GM12878 (cell line): ENCODE data around the gene SLC37A1. TPM values are rescaled to one million over a fixed set of nuclear protein-coding genes. Genes with fewer than 3 reads are reported as not detected.

ENCODE experiments used
- BCL11A ChIP-seq: IDR thresholded peaks from 2 replicates; pipeline ENCODE4 v1.6.1; 2011; ENCODE audit warnings: low read depth, low read length
- CHD1 ChIP-seq: IDR thresholded peaks from 2 replicates; pipeline ENCODE4 v1.6.1; 2012; ENCODE audit warnings: low read depth, low read length, improper control_type of control experiment
- EED ChIP-seq: sonication (generic); IDR thresholded peaks from 2 replicates; pipeline ENCODE4 v1.6.1; 2016; ENCODE audit warnings: antibody characterized with exemption, low read depth
- EGR1 ChIP-seq, 2 experiments: IDR thresholded peaks; 1 replicate in 1 of 2; 2 replicates in 1 of 2; pipeline ENCODE4 v1.6.1; 2011 to 2012; ENCODE audit warnings: low read depth in 2 of 2, low read length in 2 of 2, borderline replicate concordance in 1 of 2, mild to moderate bottlenecking in 1 of 2, moderate library complexity in 1 of 2
- ETV6 ChIP-seq, 2 experiments: fragments of 450-650 bp in 1 of 2; IDR thresholded peaks in 1 of 2; conservative IDR thresholded peaks in 1 of 2; 2 replicates each; pipeline ENCODE4 v1.6.1; 2014; ENCODE audit warnings: antibody characterized with exemption in 1 of 2, borderline replicate concordance in 1 of 2, low read depth in 1 of 2, mild to moderate bottlenecking in 1 of 2, moderate library complexity in 1 of 2
- HDAC6 ChIP-seq: fragments of 200-600 bp; sonication (generic); IDR thresholded peaks from one replicate; pipeline ENCODE4 v1.8.0; 2017; ENCODE audit warnings: antibody characterized with exemption; ENCODE audit not compliant: unreplicated experiment
- JUND ChIP-seq: IDR thresholded peaks from 2 replicates; pipeline ENCODE4 v1.6.1; 2012; ENCODE audit warnings: low read depth, mild to moderate bottlenecking, low read length, improper control_type of control experiment, moderate library complexity
- NR2C1 ChIP-seq: fragments of 450-650 bp; IDR thresholded peaks from 2 replicates; pipeline ENCODE4 v1.6.1; 2017; ENCODE audit warnings: antibody characterized with exemption, mild to moderate bottlenecking, moderate library complexity
- NR2C2 ChIP-seq: IDR thresholded peaks from 2 replicates; pipeline ENCODE4 v1.6.1; 2011; ENCODE audit warnings: borderline replicate concordance, low read depth; ENCODE audit not compliant: control insufficient read depth, insufficient read length
- POLR2A ChIP-seq: IDR thresholded peaks from 2 replicates; pipeline ENCODE4 v1.6.1; 2011; ENCODE audit warnings: low read depth, mild to moderate bottlenecking, low read length
- POLR2AphosphoS2 ChIP-seq: IDR thresholded peaks from 2 replicates; pipeline ENCODE4 v1.6.1; 2011; ENCODE audit warnings: low read depth, mild to moderate bottlenecking, low read length, improper control_type of control experiment, moderate library complexity
- RFX5 ChIP-seq: IDR thresholded peaks from 2 replicates; pipeline ENCODE4 v1.6.1; 2011; ENCODE audit warnings: low read depth, low read length, improper control_type of control experiment
- SMAD1 ChIP-seq: fragments of 450-650 bp; IDR thresholded peaks from 2 replicates; pipeline ENCODE4 v1.6.1; 2018; ENCODE audit warnings: mild to moderate bottlenecking, low read depth; ENCODE audit not compliant: partially characterized antibody
- SP1 ChIP-seq: IDR thresholded peaks from one replicate; pipeline ENCODE4 v1.6.1; 2011; ENCODE audit warnings: low read depth, low read length
- SREBF2 ChIP-seq: IDR thresholded peaks from 2 replicates; pipeline ENCODE4 v1.6.1; 2012; ENCODE audit warnings: mild to moderate bottlenecking, low read length
- SRF ChIP-seq, 2 experiments: IDR thresholded peaks; 2 replicates each; pipeline ENCODE4 v1.6.1; 2011; ENCODE audit warnings: low read depth in 2 of 2, low read length in 2 of 2, mild to moderate bottlenecking in 1 of 2, moderate library complexity in 1 of 2
- TAF1 ChIP-seq: IDR thresholded peaks from 2 replicates; pipeline ENCODE4 v1.6.1; 2011; ENCODE audit warnings: mild to moderate bottlenecking, low read depth, low read length, borderline replicate concordance
- YBX1 ChIP-seq: fragments of 450-650 bp; IDR thresholded peaks from 2 replicates; pipeline ENCODE4 v1.6.1; 2016; ENCODE audit warnings: antibody characterized with exemption
- ZNF24 ChIP-seq: fragments of 450-650 bp; IDR thresholded peaks from 2 replicates; pipeline ENCODE4 v1.6.1; 2017; ENCODE audit warnings: antibody characterized with exemption, mild to moderate bottlenecking
- ZNF274 ChIP-seq: IDR thresholded peaks from one replicate; pipeline ENCODE4 v1.8.0; 2011; ENCODE audit not compliant: insufficient read length, insufficient read depth
- polyA plus RNA-seq, 11 experiments: library from polyadenylated mRNA; depleted of rRNA in 4 of 11; unstranded in 6 of 11; stranded (reverse) in 5 of 11; fragments of >200 nt; fragmentation: Nextera tagmentation in 4 of 11; fragmentation: Illumina TruSeq in 1 of 11; extraction: Ambion mirVana in 4 of 11; extraction: Trizol in 1 of 11; gene quantifications; 1 replicate in 1 of 11; 2 replicates in 10 of 11; pipeline versions ENCODE4 v1.2.1 to v1.2.3, GENCODE V29; 2011 to 2016; ENCODE audit warnings: inconsistent platforms in 2 of 11, missing spikeins in 2 of 11, low read depth in 1 of 11
- total RNA-seq, 4 experiments: library from RNA; depleted of rRNA in 3 of 4; stranded (reverse); fragments of >200 nt in 3 of 4; fragmentation: Illumina TruSeq in 1 of 4; extraction: Trizol in 1 of 4; gene quantifications; 2 replicates each; pipeline versions ENCODE4 v1.2.1 to v1.2.3, GENCODE V29; 2013 to 2021
- TF ChIP-seq, protein P1 (sequence below): IDR thresholded peaks from 2 replicates; pipeline ENCODE4 v1.6.1; 2012; ENCODE audit warnings: low read length, inconsistent platforms
- TF ChIP-seq, protein P2 (sequence below): fragments of 150-350 bp; IDR thresholded peaks from 2 replicates; pipeline ENCODE4 v1.6.1; 2014; ENCODE audit warnings: mild to moderate bottlenecking, low read depth, low read length
- TF ChIP-seq, protein P3 (sequence below): fragments of 450-650 bp; IDR thresholded peaks from 2 replicates; pipeline ENCODE4 v1.6.1; 2017; ENCODE audit warnings: borderline replicate concordance
- TF ChIP-seq, protein P4 (sequence below): fragments of 450-650 bp; formaldehyde crosslinking; IDR thresholded peaks from 2 replicates; pipeline ENCODE4 v1.5.0; 2022; ENCODE audit warnings: mild to moderate bottlenecking, missing genetic modification characterization

The SLC37A1 gene
- total and polyA plus RNA-seq, 10 of the 15 experiments (the other 5 are each of a cell fraction or from before 2014, with no cell fraction given): 1.1 to 35.5 (median 24.4) TPM

DNA sequence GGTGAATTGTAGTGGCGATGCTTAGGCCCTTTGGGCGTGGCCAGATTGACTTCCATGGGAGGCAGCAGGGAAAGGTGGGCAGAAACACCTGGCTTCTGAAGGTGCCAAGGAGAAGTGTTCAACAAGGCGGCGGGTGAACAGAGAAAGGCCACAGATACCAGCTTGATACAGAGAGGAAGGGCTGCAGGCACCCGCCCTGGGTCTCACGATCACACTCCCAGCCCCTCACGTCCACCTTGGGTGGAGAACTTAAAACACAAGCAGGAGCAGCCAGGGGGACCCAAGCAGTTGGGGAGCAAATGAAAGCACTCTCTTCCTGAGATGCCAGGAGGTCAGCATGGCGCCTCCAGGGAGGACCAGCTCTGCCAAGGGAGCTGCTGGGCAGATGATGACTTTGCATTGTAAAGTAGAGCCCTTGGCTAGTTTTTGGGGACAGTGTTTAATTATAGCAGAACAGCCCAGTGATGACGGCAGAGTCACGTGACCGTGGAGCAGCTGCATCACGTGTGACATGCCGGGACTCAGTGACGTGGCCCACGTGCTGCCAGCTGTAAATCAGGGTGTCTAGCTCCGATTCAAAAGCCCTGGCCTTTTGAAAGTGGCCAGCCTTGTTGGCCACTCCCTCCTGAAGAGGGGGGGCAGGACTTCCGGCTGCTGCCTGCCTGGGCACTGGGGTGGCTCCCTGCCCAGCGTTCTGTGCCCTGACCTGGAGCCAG, 19.0 kb downstream of the SLC37A1 start (continued):
- TF ChIP-seq POLR2AphosphoS2 (no peak), NR2C2 (no peak), YBX1 (no peak), ZNF24 (no peak), SRF (IDR thresholded peaks at IDR 0.05; ENCODE audit: low read depth in 2 of 2, low read length in 2 of 2) (no peak), ETV6 (conservative IDR thresholded peaks at IDR 0.05 in 1 of 2, IDR thresholded peaks at IDR 0.05 in 1 of 2; ENCODE audit: borderline replicate concordance in 1 of 2, low read depth in 1 of 2) (no peak), JUND (no peak), CHD1 (0 out of 2 replicates have a peak, but pooled peaks have one; percentile 39), POLR2A (no peak), NR2C1 (no peak), SP1 (no peak), RFX5 (no peak), EED (no peak), HDAC6 (no peak), SREBF2 (no peak), ZNF274 (no peak), EGR1 (IDR thresholded peaks at IDR 0.05; ENCODE audit: borderline replicate concordance in 1 of 2, low read depth in 2 of 2, low read length in 2 of 2) (no peak), TAF1 (no peak), SMAD1 (no peak), BCL11A (no peak)
- TF ChIP-seq, protein P1, sequence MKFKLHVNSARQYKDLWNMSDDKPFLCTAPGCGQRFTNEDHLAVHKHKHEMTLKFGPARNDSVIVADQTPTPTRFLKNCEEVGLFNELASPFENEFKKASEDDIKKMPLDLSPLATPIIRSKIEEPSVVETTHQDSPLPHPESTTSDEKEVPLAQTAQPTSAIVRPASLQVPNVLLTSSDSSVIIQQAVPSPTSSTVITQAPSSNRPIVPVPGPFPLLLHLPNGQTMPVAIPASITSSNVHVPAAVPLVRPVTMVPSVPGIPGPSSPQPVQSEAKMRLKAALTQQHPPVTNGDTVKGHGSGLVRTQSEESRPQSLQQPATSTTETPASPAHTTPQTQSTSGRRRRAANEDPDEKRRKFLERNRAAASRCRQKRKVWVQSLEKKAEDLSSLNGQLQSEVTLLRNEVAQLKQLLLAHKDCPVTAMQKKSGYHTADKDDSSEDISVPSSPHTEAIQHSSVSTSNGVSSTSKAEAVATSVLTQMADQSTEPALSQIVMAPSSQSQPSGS: no peak
- TF ChIP-seq, protein P2, sequence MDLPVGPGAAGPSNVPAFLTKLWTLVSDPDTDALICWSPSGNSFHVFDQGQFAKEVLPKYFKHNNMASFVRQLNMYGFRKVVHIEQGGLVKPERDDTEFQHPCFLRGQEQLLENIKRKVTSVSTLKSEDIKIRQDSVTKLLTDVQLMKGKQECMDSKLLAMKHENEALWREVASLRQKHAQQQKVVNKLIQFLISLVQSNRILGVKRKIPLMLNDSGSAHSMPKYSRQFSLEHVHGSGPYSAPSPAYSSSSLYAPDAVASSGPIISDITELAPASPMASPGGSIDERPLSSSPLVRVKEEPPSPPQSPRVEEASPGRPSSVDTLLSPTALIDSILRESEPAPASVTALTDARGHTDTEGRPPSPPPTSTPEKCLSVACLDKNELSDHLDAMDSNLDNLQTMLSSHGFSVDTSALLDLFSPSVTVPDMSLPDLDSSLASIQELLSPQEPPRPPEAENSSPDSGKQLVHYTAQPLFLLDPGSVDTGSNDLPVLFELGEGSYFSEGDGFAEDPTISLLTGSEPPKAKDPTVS: no peak
- TF ChIP-seq, protein P3, sequence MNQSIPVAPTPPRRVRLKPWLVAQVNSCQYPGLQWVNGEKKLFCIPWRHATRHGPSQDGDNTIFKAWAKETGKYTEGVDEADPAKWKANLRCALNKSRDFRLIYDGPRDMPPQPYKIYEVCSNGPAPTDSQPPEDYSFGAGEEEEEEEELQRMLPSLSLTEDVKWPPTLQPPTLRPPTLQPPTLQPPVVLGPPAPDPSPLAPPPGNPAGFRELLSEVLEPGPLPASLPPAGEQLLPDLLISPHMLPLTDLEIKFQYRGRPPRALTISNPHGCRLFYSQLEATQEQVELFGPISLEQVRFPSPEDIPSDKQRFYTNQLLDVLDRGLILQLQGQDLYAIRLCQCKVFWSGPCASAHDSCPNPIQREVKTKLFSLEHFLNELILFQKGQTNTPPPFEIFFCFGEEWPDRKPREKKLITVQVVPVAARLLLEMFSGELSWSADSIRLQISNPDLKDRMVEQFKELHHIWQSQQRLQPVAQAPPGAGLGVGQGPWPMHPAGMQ: no peak
- TF ChIP-seq, protein P4, sequence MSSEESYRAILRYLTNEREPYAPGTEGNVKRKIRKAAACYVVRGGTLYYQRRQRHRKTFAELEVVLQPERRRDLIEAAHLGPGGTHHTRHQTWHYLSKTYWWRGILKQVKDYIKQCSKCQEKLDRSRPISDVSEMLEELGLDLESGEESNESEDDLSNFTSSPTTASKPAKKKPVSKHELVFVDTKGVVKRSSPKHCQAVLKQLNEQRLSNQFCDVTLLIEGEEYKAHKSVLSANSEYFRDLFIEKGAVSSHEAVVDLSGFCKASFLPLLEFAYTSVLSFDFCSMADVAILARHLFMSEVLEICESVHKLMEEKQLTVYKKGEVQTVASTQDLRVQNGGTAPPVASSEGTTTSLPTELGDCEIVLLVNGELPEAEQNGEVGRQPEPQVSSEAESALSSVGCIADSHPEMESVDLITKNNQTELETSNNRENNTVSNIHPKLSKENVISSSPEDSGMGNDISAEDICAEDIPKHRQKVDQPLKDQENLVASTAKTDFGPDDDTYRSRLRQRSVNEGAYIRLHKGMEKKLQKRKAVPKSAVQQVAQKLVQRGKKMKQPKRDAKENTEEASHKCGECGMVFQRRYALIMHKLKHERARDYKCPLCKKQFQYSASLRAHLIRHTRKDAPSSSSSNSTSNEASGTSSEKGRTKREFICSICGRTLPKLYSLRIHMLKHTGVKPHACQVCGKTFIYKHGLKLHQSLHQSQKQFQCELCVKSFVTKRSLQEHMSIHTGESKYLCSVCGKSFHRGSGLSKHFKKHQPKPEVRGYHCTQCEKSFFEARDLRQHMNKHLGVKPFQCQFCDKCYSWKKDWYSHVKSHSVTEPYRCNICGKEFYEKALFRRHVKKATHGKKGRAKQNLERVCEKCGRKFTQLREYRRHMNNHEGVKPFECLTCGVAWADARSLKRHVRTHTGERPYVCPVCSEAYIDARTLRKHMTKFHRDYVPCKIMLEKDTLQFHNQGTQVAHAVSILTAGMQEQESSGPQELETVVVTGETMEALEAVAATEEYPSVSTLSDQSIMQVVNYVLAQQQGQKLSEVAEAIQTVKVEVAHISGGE (CRISPR knock-in tag): no peak; the same call in 1 of the 2 replicates
